ENCODE results near the gene DLGAP1.

- no peak for TF ChIP-seq CTCF (IDR thresholded peaks at IDR 0.05)
- no peak for TF ChIP-seq EZH2 (IDR thresholded peaks at IDR 0.05; ENCODE audit: borderline replicate concordance, insufficient read depth, low read depth, low read length, poor library complexity, severe bottlenecking)
Observed at GRCh38 chr18:4108016-4108415, 347.1 kb downstream of the DLGAP1 start.
